Loucy (cell line): ENCODE results near the gene ETNK2.

Experiments
- CTCF ChIP-seq: fragments of 200-600 bp; sonication (generic); conservative IDR thresholded peaks from 2 replicates; pipeline ENCODE4 v1.5.1; 2014; ENCODE audit warnings: mild to moderate bottlenecking, antibody characterized with exemption, low read length
- EZH2phosphoT487 ChIP-seq: fragments of 200-600 bp; IDR thresholded peaks from 2 replicates; pipeline ENCODE4 v1.6.1; 2018; ENCODE audit warnings: antibody characterized with exemption, mild to moderate bottlenecking, moderate library complexity, borderline replicate concordance

- TF ChIP-seq CTCF (no peak), EZH2phosphoT487 (no peak)
Observed at GRCh38 chr1:204146309-204146708, 5.5 kb downstream of the ETNK2 start.
